IPS DF 4.7 (cell line): ENCODE results near the gene ZNF737.
"Not testable (repeated sequence)": the region's sequence is repeated elsewhere in the genome, so short reads cannot be mapped to it uniquely, and the experiment has no call there.

Experiments
- DNase-seq: peaks from one replicate; pipeline ENCODE4 v3.0.0-alpha.2; 2013; ENCODE audit warnings: low spot score; ENCODE audit errors: extremely low read depth

The ZNF737 gene

DNA sequence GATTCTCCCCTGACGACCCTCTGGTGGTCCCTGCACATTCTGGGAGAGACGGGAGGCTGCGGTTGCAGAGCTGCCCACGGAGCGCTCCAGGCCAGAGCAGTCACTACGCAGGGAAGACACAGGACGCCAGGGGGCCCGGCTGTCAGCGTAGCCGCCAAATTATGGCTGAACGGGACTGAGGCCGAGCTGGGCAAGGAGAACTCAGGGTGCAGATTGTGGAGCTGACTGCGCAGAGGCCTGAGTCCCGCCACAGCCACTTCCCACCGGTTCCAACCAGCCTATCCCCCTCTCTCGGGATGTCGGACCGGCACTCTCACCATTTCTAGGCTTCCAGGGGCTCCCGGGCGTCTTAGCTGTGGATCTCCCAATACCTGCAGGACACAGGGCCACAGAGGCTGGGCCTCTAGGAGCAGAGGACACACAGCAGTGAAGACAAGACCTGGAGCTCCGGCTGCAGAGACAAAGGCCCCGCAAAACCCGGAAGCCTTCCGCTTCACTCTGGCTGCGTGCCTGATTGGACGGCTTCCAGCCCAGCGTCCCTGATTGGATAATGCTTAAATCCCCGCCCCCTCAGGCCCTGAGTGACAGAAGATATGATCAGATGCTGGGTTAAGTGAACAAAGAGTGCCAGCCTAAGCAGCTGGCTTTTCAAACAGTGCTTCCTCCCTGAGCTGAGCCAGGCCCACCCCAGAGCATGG, at the start of gene ZNF737:
Gene ZNF737, minus strand, starts transcription at position 461 of the 698 bp plus-strand sequence. Its CDS starts 141 bp downstream, at position 320.
- DNase-seq: peak; percentile 71

DNA sequence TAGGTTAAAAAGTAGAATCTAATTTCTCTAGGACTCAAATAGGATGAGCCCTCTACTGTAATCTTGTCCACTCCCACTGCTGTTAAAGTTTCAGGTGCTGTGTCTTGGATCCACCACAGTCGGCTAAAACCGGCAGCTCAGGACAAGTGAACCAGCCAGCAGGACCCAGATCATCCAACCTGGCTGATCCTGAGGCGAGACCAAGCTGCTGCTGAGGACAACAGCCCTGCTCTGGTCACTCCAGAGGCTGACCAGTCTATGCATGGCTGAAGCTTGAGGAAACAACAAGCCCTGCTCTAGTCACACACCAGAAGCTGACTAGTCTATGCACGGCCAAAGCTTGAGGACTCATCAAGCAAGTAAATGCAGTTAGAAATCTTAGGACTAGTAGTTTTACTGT, 49.4 kb upstream of the ZNF737 start:
- DNase-seq: not testable (repeated sequence)

DNA sequence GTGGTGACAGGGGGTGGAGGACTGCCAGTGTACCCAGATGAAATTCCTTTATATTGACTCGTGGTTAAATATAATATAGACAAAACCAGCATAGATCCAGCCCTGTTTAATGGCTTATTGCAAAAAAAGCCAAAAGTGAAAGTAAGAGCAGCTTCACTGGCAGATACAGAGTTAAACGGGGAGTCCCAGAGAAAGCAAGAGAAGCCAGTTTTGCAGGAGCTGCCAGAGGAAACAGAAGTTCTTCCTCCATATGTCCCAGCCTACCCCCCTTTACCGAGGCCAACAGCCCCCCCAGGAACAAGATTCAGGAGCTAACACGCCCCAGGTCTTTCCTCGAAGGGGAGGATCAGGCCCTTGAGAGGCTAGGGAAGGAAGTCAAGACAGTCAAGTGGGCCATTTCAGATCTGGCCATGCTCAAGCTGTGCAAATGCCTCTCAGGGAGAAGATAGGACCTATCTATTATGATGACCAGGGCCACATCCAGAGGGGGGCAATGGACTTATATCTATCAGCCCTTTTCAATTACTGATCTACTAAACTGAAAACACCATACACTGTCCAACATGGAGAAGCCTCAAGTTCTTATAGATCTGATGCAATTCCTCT, 47.2 kb upstream of the ZNF737 start:
- no peak for DNase-seq

DNA sequence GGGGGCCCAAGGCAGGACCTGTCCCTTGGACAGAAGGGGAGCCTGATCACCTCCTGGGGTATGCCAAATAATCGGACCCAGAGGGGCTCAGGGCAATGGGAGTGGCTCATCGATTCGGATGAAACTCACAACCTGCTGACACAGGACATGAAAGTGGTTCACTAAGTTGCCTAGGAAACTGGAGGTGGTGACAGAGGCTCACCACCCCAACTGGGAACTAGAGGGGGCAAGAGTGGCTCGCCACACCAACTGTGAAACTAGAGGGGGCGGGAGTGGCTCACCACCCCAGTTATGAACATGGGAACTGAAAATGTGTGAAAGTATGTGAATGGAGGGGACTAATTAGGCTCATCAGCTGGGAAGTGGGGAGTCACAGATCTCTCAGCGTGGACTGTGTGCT, 46.3 kb upstream of the ZNF737 start:
- DNase-seq: no peak

DNA sequence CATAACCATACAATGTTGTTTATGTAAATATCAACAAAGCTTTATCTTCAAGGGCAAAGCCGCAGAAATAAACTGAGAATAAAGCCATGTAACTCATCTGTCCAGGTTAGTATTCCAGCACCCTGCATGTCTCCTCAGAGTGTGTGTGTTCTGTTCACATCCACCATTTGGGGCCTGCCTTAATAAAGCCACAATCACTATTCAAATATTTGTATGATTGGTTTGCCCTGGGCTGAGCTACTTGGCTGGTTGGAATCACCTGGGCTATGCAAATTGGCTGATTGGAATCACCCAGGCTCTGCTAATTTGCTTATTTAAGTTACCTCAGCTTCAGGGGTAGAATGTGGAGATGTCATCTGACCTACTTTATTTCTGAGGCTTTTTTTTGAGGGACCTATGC, 42.4 kb upstream of the ZNF737 start:
- no peak for DNase-seq

DNA sequence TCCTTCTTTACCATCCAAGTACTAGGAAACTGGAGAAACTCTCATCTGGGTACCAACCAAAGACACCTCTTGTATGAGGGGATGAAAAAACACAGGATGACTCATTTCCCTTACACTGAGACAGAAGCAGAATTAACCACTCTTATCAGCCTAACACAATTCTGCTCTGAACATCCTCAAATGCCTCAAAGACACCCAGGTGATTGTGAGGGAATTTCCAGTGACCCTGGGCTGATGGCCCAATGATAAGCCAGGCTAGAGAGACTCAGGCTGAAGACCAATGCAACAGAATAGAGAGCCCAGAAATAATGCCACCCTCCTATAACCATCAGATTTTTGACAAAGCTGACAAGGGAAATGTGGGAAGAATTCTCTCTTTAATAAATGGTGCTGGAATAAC, 7.0 kb downstream of the ZNF737 start:
- DNase-seq: no peak

DNA sequence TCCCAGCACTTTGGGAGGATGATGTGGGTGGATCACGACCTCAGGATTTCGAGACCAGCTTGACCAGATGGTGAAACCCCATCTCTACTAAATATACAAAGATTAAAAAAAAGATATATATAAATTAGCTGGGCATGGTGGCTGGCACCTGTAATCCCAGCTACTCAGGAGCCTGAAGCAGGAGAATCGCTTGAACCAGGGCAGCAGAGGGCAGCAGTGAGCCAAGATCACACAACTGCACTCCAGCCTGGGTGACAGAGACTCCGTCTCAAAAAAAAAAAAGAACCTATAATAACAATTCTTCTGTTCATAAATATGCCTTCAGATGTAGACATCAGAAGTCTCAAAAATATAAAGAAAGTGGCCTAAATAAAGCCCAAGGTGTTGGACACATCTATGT, 7.6 kb downstream of the ZNF737 start:
- DNase-seq: no peak

DNA sequence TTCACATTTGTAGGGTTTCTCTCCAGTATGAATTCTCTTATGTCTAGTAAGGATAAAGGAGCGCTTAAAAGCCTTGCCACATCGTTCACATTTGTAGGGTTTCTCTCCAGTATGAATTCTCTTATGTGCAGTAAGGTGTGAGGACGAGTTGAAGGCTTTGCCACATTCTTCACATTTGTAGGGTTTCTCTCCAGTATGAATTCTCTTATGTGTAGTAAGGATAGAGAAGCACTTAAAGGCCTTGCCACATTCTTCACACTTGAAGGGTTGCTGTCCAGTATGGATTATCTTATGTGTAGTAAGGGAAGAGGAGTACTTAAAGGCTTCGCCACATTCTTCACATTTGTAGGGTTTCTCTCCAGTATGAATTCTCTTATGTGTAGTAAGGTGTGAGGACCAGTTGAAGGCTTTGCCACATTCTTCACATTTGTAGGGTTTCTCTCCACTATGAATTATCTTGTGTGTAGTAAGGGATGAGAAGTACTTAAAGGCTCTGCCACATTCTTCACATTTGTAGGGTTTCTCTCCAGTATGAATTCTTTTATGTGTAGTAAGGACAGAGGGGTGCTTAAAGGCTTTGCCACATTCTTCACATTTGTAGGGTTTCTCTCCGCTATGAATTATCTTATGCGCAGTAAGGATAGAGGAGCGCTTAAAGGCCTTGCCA, 20.8 kb downstream of the ZNF737 start:
- DNase-seq: not testable (repeated sequence)

DNA sequence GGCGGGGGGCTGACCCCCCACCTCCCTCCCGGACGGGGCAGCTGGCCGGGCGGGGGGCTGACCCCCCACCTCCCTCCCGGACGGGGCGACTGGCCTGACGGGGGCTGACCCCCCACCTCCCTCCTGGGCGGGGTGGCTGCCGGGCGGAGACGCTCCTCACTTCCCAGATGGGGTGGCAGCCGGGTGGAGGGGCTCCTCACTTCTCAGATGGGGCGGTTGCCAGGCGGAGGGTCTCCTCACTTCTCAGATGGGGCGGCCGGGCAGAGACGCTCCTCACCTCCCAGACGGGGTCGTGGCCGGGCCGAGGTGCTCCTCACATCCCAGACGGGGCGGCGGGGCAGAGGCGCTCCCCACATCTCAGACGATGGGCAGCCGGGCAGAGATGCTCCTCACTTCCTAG, 35.3 kb downstream of the ZNF737 start:
- DNase-seq: not testable (repeated sequence)

DNA sequence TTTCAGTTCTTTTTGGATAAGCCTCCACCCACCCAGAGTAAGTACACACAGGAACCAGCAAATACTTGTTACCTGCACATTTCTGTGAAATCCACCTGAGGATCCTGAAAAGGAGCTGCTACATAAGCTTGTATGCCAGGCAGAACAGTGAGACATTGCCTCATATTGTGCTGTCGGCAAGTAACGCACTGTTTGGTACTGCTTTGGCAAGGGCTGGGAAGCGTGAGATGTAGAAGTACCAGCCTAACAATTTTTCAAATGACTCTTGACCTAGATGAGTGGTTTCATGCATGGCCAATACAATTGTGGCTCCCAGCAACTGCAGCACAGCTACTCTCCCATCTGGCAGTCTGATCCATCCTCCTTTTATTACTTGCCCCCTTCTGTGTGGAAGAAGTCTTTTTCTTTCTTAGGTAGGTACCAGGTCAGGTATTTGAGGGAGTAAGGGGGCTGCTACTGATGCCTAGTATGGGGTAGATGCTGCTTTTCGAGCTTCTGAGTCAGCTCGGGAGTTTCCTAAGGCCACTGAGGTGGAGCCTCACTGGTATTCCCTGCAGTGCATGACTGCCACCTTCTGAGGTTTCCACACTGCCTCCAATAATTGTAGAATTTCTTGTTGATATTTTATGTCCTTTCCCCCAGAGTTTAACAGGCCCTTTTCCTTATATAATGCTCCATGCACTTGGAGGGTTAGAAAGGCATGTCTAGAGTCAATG, 52.2 kb downstream of the ZNF737 start:
- DNase-seq: no peak

DNA sequence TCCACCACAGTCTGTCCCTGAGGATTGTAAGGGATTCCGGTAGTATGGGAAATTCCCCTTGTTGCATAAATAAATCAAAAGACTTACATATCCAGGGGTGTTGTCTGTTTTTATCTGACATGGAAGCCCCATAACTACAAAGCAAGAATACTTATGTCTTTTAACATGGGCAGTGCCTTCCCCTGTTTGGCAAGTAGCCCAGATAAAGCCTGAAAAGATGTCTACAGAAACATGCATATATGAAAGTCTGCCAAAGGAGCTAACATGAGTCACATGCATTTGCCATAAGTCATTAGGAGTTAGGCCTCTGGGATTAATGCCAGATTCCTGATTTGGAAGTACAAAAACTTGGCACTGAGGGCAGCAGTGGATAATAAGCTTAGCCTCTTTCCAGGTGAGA, 62.1 kb downstream of the ZNF737 start:
- no peak for DNase-seq
